Erythroblast (primary cell): ENCODE data around the gene WIPF1.

Experiments
- DNase-seq, 2 experiments: peaks; one replicate each; lab custom pipeline; 2025; lab: John Stamatoyannopoulos, UW
- GATA1 ChIP-seq: IDR thresholded peaks from 2 replicates; pipeline ENCODE4 v1.6.1; 2011; ENCODE audit warnings: low read depth, mild to moderate bottlenecking, control low read depth, low read length, moderate library complexity
- POLR2A ChIP-seq: IDR thresholded peaks from 2 replicates; pipeline ENCODE4 v1.6.1; 2011; ENCODE audit warnings: mild to moderate bottlenecking, low read length

The WIPF1 gene

GRCh38 chr2:174597345-174598047, at the start of gene WIPF1:
Gene WIPF1, minus strand, starts transcription at chr2:174597804. Its CDS starts 12,231 bp downstream, at chr2:174585573.
- TF ChIP-seq POLR2A (peak; percentile 45), GATA1 (no peak)
- DNase-seq: peak; percentile 13 to 14

- TF ChIP-seq GATA1 (no peak), POLR2A (no peak)
- DNase-seq: no peak
Measured at GRCh38 chr2:174645296-174645695, 47.7 kb upstream of the WIPF1 start.

- TF ChIP-seq POLR2A: no peak
- TF ChIP-seq GATA1: no peak
- DNase-seq: no peak
Measured at GRCh38 chr2:174644406-174644805, 46.8 kb upstream of the WIPF1 start.

- no peak for TF ChIP-seq GATA1
- no peak for TF ChIP-seq POLR2A
- no peak for DNase-seq
Measured at GRCh38 chr2:174643356-174643755, 45.8 kb upstream of the WIPF1 start.

GRCh38 chr2:174641168-174641567, 43.6 kb upstream of the WIPF1 start:
- TF ChIP-seq GATA1 (no peak), POLR2A (no peak)
- DNase-seq: no peak

- no peak for DNase-seq
- no peak for TF ChIP-seq GATA1
- no peak for TF ChIP-seq POLR2A
Measured at GRCh38 chr2:174636987-174637386, 39.4 kb upstream of the WIPF1 start.

DNA sequence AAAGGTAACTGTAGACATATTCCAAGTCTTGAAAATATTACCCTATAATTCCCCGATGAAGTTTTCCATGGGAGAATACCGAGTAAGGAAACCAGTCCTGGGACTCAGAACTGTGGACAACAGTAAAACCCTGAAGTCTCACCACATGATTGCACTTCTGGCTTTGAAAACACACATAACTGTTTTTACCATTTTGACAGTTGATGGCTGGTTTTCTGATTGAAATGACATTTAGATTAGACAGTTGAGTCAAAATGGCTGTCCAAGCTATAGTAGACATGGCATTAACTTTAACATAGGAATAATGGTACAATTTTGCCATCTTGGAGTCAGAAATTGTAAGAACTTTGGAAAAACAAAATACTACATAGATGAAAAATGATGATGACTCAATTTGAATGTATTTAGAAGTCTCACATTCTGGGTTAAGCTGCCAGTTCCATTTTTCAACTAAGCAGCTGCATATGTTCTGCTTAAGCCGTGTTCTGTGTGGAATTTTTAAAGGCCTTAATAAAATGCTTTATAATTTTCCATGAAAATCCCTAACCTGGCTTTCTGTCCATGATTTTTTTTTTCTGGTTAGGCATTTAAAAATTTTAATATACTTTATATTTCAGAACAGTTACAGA, 38.3 kb upstream of the WIPF1 start:
- TF ChIP-seq GATA1 (no peak), POLR2A (no peak)
- DNase-seq: no peak

DNA sequence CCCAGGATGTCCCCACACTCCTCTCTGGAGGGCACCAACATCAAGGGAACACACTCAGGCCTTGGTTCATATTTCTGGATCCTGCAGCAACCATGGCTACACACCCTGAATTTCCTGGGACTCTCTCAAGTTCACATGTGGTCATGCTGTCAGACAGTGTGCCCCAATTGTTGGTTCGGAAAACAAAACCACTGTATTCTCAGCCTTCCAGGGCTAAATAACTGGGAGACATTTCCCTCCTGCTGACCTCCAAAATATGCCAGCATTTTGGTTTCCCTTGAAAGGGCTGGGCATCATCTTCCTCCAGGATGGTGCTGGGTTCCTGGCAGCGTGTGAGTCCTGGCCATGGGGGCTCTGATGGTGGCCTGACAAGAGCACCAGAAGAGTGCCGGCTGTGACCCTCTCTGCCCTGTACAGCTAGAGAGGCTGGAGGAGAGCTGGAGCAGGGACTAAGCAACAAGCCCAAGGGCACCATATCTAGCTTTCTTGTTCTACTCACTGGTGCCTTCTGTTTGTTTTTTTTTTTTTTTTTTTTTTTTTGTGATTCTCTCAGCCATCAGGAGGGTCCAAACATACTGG, 37.5 kb upstream of the WIPF1 start:
- DNase-seq: no peak
- no peak for TF ChIP-seq POLR2A
- no peak for TF ChIP-seq GATA1

DNA sequence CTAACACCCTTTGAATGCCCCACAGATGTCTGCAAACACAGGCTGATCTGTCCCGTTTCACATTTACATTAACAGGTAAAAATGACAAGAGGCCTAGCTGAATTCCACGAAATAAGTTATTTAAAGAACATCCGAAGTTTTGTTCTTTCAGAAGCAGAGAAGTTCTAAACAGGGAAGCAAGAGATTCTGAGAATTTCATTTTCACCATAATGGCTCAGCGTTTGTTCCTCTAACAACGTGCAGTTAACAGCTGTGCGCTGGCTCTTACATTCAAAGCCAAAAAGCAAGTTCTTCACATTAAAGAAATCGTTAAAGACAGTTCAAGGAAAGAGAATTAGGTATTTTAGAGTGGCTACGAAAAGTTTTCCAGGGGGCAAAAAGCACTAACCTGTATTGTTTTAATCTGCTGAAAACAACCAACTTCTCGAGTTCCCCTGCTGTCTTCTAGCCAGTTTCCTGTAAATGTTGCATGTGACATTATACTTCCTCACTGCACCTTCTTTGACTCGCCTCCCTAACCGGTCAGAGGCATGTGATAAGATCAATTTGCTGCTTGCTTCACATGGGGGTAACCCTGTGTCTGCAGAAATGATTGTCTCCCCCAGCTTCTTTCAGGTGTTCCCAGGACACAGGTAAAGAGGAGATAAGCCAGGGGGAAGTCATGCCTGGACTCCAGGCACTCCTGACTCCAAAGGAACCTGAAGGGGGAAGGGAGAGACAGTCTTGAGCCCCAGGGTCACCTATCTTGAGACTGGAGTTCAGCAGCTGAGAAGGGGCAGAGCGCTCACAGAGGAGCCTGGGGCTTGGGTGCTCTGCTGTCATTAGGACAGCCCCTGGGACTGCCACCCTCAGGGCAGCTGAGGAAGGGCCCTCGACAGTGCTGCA, 36.8 kb upstream of the WIPF1 start:
- TF ChIP-seq GATA1 (no peak), POLR2A (peak; percentile 27)
- DNase-seq: peak; percentile 30 to 60

GRCh38 chr2:174633623-174633930, 36.0 kb upstream of the WIPF1 start:
- peak; percentile 17 to 19 for DNase-seq
- TF ChIP-seq POLR2A: no peak
- TF ChIP-seq GATA1: no peak

DNA sequence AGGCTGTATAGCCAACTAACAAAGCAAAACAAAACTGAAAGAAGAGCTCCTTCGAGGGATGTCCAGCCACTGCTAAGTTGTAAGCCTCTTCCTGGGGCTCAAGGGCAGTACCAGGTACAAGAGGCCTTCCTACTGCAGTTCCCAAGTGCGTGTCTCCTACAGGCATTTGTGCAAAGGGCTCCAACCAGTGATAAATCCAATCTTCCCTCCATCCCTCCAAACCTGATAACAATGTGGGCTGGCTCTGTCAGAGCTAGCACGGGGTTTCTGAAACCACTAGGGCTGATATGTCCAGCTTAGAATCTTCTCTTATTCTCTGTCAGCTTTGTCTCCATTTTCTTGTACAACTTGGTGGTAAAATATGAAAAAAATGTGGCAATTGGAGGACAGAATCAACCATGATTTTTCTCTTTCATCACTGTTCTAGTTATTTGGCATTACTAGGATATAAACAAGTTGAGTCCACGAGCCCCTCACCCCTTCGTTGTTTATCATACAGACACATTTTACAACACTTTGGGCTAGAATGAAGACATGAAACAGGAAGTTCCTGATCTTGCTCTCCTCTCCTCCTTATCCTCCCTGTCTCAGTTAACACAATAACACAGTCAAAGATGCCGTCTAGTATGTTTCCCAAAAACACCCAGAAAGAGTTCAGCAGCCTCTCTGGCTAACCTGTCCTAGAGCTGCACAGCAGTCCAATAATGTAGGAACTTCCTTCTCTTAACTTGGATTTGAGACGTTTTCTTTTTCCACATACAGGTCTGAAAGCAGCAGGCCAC, 35.4 kb upstream of the WIPF1 start:
- TF ChIP-seq GATA1: no peak
- TF ChIP-seq POLR2A: no peak
- DNase-seq: peak; percentile 22 to 44

DNA sequence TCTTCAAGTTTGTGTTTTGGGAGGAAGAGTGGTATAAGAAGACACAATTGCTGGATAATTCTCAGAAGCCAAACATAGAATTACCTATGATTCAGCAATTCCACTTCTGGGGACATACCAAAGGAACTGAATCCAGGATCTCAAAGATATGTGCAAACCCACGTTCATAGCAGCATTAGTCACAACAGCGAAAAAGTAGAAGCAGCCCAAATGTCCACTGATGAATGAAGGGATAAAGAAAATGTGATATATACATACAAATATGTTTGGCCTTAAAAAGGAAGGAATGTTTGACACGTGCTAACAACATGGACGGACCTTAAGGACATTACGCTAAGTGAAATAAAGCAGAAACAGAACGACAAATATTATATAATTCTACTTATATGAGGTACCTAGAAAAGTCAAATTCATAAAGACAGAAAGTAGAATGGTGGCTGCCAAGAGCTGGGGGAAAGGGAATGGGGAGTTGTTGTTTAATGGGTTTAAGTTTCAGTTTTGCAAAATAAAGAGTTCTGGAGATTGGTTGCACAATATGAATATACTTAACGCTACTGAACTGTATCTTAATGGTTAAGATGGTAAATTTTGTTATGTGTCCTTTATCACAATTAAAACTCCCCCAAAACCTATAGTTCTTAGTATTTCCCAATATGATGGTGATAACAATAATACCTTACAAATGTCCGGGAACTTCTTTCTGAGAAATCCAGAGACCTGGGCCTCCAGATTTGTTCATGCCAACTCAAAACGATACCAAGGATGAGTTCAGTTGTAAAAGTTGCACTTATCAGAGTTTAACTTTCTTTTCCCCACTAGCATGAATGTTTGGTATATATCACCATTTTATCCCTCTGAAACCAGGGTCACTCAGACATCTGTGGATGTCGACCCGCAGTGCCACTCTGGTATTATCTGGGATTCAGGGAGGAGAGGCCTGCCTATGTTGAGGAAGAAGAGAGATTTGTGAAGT, 33.7 kb upstream of the WIPF1 start:
- no peak for DNase-seq
- no peak for TF ChIP-seq POLR2A
- TF ChIP-seq GATA1: no peak

DNA sequence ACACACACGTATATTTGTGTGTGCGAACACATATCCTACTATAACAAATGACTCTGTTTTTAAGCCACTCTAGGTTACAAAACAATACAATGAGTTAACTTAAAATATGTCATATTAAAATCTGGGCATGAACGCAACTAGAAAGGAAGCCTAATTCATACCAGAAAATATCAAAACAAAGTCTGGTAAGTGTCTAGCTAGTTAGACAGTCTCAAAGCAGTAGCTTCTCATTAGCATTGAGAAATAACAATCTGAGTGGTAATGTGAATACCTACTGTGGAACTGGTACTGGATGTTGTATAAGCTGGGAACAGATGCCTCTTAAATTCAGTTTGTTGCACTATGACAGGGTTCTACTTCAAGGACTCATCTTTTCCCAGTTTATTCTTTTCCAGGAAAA, 32.5 kb upstream of the WIPF1 start:
- TF ChIP-seq GATA1 (no peak), POLR2A (no peak)
- no peak for DNase-seq
